HG03196 (cell line): ENCODE data around the gene SLC36A3.
A peak's percentile ranks its signal among the peaks of the same experiment; 100 is the strongest.
"Not testable (repeated sequence)": the region's sequence is repeated elsewhere in the genome, so short reads cannot be mapped to it uniquely, and the experiment has no call there.

Source experiments
- ATAC-seq: cut with Tn5 transposase; IDR thresholded peaks from one replicate; pipeline ENCODE4 v1.9.1; 2021; ENCODE audit not compliant: unreplicated experiment

SLC36A3 gene

DNA sequence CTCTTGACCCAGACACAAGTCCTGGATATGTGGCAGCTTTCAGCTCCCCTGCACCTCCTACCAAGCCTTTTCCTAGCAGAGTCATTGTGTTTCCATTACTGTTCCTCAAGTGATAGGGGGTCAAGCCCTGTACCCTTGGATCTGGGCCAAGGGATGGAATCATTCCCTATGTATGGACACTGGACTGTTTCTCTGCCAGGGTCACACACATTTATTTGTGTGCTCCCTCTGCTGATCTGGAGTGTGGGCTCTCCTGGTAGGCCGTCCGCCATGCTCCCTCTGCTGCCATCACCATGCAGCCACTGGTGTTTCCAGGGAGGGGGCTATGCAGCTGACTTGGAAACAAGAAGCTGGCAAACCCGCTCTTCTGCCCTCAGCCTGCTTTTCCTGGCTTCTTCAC is 41.0 kb downstream of the SLC36A3 start:
- ATAC-seq, result no peak

DNA sequence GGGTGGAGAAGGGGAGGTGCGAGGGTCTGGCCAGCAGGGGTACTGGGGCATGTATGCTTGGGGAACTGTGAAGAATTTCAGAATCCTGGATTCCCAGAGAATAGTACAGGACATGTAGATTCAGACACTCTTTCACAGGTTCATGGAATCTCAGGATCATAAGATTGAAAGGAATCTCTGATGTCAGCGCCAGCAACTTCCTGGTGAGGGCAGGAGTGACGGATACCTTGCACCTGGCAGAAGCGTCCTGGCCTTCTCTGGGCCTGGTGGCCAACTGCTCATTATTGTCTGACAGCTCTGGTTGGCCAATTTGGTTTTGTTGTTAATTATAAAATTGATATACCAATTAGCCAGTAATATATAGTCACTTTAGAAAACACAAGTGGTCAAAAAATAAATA is 43.6 kb downstream of the SLC36A3 start:
- no peak for ATAC-seq

DNA sequence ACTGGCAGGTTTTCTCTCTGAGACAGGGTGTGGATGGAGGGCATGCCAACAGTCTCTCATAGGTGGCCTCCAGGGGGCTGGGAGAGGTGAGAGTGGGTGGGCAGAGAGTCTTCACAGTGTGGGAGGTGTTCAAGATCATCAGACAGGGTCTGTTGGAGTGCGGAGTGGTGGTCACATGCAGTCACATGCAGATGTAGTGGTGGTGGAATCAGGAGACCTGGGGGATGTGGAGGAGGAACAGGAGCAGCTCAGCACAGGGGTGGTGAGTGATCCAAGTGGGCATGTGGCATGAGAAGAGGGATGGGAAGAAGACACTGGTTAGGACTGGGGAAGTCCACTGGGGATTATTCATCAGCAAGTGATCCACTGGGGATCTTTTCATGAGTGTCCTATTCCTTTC is 44.8 kb downstream of the SLC36A3 start:
- no peak for ATAC-seq

DNA sequence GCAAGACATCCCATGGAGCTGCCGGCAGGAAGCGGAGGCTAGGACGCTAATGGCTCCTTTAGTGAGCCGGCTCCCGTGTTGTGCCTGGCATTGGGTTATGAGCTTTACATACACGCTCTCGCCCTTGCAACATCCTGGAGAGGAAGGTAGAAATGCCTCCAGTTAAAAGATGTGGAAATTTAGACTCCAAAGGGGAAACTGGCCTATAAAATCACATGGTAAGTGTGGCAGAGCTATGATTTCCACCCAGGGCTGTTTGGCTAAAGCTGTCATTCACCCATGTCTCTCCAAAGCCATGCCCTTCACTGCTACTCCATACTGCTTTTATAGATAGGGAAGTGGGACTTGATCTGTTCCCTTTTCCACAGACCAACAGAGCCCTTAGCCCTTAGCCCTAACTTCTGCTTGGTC is 45.4 kb downstream of the SLC36A3 start:
- ATAC-seq, result no peak

DNA sequence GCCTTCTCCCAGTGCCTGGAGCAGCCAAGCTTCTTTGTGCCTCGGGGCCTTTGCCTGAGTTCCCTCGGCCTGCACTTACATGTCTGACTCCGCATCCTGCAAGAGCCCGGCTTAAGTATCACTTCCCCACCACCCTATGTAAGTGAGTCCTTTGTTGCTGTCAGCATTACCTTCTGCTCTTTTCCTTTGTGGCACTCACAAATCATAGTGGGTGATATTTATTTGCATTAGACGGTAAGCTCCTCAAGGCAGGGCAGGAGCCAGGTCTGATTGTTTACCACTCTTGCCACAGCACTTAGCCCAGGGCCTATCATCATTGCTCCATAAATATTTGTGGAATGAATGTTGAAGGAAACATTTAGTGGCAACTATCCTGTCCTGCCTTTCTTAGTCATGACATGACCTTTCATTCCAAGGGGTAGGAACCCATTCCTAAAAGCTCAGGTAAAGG is 45.8 kb downstream of the SLC36A3 start:
- peak; percentile 19 for ATAC-seq

DNA sequence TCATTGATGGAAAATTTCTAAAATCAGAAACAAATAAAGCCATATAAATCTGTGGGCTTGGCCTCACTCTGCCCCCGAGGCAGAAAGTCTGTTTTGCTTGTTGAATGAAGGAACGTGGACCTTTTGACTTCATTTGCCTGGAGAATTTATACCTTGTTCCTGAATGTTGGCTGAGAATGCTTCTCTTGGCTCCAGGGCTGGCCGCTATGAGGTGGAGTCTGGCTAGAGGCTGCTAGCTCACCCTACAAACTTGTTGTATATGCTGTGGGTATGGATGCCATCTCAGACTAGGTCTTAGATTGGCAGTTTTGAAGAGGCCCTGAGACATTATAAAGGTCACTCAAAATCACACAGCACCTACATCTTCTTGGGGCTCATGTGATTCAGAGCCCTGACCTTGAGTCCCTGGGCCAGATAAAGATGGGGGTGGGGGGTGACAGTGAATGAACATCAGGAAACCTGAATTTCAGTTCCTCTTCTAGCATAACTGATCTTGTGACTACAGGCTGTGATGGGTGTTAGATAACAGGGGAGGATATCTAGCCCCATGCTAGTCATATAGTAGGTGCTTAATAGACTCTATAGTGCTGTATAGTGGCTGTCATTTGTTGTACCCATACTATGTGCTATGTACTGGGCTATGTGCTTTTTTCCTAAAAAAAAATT is 47.8 kb downstream of the SLC36A3 start:
- peak; percentile 27 for ATAC-seq

DNA sequence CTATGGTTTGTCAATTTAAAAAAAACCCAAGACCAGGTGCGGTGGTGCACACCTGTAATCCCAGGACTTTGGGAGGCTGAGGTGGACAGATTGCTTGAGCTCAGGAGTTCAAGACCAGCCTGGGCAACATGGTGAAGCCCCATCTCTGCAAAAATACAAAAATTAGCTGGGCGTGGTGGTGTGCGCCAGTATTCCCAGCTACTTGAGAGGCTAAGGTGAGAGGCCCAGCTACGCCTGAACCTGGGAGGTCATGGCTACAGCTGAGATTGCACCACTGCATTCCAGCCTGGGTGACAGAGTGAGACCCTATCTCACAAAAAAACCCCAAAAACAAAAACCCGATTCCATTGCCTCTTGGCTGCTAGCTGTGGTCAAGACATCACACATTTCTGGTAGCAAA is 48.6 kb downstream of the SLC36A3 start:
- not testable (repeated sequence) for ATAC-seq

DNA sequence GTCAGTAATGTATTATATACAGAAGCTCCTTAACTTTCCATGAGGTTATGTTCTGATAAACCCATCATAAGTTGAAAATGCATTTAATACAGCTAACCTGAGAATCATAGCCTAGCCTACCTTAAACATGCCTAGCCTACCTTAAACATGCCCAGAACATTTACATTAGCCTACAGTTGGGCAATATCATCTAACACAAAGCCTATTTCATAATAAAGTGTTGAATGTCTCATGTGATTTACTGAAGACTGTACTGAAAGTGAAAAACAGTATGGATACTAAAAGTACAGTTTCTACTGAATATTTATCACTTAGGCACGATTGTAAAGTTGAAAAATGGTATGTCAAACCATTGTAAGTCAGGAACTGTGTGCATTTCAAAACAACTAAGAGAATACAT is 49.0 kb downstream of the SLC36A3 start:
- ATAC-seq, result no peak

DNA sequence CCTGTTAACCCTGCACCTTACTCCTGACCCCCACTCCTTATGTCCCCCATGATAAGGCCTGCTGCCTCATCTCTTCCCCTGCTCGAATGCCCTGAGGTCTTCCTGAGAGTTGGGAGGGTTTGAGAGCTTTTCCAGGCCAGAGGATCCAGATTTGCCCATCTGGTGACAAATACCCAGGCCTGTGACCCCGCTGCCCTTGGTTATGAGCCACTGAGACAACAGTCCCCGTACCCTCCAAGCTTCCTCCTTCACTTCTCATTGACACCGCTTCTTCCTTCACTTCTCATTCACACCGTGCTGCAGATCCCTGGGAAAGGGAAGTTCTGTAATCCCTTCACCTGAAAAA is 50.0 kb downstream of the SLC36A3 start:
- ATAC-seq, result no peak

DNA sequence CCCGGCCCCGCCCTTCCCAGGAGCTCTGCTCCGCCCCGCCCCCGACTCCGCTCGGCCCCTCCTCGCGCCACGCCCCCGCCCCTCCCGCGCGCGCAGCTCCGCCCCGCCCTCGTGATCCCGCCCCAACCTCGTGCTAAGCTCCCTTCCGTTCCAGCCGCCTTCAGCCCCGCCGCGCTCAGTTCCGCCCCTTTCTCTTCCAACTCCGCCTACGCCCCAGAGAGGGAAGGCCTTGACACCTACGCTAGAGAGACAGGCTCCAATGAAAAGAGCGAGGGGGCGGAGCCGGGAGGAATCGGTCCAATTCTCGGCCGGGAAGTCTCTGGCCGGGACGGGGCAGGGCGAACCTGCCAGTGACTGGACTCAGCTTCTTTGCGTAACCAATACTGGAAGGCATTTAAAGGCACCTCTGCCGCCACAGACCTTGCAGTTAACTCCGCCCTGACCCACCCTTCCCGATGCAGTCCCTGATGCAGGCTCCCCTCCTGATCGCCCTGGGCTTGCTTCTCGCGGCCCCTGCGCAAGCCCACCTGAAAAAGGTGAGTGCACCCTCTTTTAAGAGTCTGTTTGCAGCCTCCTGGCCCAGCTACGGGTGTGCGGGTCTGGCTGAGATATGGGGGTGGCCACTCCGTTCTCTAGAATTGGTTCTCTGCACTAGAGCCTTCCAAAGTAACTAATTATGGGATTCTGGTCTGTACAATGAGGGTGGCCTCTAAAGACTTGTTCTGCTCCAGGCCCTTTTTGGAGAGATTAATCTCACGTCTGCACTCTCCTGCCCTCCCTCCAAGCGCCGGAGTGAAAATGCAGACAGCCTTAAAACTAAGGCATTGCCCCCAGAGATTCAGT is 50.6 kb downstream of the SLC36A3 start, which contains the start of gene GM2A:
TSS of gene GM2A (plus strand) at position 424 of the 843 bp plus-strand sequence. CDS start at position 456, 32 bp downstream.
- peak; percentile 80 for ATAC-seq

DNA sequence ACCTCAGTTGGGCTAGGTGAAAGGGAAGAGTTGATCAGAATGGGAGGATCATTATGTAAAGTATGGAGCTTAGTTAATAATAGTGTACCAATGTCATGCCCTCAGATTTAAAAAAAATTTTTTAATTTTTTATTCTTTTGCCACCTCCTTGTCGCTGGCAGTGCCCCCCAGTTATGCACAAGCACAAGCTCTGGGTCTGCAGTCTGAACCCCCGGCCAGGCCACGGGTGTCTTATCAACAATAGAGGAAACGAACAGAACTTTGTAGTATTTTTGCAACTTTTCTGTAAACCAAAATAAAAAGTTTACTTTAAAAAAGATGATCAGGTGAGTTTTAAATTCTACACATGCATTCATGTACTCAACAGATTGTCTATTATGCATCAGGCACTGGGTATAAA is 51.9 kb downstream of the SLC36A3 start:
- ATAC-seq, result no peak

DNA sequence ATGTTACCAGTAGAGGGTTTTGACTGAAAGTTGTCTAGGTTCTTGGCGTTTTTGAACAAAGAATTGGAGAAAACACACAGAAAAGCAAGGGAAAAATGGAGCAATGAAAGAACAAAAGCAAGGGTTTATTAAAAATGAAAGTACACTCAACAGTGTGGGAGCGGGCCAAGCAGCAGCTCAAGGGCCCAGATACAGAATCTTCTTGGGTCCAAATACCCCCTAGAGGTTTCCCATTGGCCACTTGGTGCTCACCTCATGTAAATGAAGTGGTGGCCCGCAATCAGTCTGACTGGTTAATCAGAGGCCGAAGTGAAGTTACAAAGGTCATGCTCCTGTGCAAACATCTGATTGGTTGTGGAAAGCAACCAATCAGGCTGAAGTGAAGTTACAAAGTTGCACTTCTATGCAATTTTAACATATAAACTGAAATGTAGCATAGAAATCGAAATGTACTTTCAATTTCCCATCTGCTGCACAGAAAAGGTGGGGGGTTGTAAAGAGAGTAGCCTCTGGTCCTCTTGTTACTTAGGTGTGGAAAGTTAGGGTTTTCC is 52.5 kb downstream of the SLC36A3 start:
- ATAC-seq, result no peak

DNA sequence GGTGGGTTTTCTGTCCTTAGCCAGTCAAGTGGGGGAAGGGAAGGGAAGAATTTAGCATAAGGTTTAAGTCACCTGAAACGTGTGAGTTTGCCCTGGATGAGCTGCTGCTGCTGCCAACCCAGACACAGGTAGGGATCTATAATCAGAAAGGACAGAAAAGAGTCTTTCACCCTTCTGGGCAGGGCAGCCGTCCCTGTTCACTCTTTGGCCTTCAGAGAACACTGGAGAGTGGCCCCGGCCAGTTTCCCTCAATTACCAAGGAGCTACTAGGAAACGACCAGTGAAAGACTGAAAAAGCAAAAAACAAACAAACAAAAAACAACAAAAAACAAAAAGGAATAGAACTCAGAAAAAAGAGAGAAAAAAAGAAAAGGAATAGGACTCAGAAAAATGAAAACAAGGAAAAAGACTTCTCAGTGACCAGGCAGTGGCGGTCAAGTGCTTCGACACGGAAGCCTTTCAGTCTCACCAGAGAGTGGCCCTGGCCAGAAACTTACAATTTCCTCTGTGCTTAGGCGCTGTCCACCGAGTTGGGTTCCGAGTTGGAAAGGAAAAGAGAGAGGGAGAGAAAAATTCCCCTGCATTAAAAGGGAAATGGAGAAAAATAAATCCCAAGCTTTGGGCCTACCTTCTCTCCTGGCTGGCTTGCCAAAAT is 53.1 kb downstream of the SLC36A3 start:
- no peak for ATAC-seq

DNA sequence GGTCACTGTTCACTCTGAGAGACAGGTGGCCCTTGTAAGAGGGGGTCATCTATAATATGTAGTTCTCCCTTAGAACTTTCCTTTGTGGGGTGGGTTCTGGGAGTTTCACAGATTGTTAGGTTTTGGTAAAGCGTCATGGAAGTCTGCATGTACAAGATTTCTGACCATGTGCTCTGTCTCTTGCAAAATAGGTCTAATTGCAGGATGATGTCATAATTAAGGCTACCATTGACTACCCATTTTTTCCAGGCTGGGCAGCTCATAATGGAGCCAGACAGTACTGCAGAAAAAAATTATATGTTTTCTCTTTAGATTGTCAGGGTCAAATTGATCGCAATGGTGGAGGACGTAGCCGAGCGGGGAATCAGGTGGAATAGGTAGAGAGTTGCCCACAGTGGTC is 54.3 kb downstream of the SLC36A3 start:
- no peak for ATAC-seq

DNA sequence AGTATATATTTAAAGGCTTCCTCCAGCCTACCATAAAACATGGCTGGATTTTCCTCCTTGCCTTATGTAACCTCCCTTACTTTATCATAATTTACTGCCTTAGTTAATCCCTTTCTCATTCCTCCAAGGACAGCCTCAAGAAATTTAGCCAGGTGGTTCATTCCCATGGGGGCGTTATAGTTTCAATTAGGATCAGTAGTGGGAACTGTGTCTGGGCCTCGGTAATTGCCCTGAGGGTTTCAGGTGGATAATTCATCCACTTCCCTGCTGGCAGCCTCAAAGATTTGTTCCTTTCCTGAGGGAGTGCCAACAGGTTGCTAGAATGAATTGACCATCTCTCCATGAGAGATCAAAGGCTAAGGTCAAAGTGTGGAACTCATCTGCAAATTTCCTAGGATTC is 54.9 kb downstream of the SLC36A3 start:
- ATAC-seq, result no peak

DNA sequence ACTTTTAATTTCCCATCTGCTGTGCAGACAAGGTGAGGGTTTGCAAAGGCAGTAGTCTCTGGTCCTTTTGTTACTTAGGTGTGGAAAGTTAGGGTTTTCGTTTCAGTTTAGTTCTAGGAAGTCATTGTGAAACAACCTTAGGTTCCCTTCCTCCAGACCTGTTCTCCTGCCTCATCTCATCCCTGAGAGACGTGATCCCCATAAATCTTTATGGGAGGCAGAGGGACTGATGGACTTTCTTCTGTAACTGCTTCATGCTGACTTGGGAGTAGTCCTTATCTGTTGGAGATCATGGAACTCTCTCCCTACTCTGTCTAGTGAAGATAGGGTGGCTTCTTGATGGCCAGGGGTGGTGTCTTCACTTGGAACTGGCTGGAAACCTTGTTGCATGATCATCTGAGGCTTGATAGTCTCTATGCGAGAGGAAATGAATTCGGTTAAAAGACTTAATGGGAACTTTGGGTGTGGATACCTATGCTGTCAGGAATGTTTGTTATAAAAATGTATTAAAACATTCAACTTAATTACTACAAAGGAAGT is 57.8 kb downstream of the SLC36A3 start:
- ATAC-seq, result no peak

DNA sequence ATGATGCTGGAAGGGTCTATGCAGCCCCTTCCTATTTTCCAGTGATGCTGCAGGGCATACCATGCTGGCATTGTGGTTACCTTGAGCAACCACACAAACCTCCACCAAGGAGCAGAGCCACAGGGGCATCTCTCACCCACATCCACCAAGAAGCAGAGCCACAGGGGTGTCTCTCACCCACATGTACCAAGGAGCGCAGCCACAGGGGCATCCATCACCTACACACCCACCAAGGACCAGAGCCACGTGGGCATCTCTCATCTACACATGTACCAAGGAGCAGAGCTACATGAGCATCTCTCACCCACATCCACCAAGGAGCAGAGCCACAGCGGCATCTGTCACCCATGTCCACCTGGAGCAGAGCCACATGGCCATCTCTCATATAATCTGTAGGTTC is 59.4 kb downstream of the SLC36A3 start:
- no peak for ATAC-seq

DNA sequence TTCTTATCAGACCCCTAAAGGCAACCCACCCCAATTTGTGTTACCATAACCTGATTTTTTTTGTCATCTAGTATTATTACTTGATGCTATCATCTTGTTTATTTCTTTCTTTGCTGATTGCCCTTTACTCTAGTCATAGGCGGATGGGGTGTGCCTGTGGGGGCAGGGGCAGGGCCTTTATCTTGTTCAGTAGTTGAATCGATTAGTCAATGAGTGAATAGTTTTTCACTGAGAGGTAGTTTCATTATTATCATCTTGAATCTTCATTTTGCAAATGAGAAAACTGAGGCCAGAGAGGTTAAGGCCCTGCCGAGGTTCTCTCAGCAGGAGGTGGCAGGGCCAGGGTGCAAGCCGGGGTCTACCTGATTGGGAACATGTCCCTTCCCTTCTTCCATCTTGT is 60.0 kb downstream of the SLC36A3 start:
- ATAC-seq, result no peak

DNA sequence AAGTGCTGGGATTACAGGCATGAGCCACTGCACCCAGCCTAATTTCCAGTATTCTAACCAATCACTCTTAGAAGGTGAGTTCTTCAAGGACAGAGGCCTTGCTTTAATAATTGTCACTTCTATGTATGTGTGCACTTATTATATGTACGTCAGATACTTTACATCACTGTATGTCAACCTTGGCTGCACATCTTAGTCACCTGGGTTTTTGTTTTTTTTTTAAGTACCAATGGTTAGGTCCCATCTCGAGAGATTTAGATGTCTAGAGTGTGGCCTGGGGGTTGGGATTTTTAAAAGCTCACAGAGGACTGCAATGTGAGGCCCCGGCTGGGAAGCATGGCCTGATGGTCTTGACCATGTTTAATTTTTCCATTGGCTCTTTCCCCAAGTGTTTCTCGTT is 60.4 kb downstream of the SLC36A3 start:
- no peak for ATAC-seq

DNA sequence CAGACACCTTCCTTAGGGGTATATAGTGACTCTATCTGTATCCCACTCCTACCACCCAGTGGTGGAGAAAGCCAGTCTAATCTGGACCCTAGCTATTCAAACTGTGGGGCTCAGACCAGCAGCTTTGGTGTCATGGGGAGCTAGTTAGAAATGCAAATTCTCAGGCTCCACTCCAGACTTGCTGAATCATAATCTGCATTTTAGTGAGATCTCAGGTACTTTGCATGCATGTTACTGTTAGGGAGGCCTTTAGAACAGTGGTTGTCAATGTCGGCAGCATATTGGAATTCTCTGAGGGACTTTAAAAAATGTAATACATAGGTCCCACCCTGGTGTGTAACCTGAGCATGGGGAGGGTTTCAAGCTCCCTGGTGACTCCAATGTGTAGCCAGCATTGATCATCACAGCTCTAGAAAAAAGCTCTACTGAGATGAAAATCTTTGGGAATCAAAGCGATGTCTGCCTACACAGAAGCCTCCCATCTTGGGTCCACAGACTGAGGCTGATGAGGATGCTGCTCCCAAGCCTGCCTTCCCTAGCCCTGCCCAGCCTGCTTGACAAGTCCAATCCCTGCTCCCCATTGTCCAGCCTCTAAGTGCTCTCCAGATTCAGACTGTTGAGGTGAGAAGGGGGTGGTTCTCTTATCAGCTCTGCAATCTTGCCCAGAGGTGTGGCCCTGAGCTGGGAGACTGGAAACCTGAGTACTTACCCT is 62.5 kb downstream of the SLC36A3 start:
- ATAC-seq, result no peak
